CD4-positive, alpha-beta T cell treated with Interleukin-17A for 4 hours (primary cell): Measurements from ENCODE around the gene PDC.
"Not testable (repeated sequence)": the region's sequence is repeated elsewhere in the genome, so short reads cannot be mapped to it uniquely, and the experiment has no call there.

Experiments used
- DNase-seq: peaks from one replicate; pipeline ENCODE4 v3.0.0-alpha.2; 2020; ENCODE audit warnings: mixed read lengths

PDC gene

DNA sequence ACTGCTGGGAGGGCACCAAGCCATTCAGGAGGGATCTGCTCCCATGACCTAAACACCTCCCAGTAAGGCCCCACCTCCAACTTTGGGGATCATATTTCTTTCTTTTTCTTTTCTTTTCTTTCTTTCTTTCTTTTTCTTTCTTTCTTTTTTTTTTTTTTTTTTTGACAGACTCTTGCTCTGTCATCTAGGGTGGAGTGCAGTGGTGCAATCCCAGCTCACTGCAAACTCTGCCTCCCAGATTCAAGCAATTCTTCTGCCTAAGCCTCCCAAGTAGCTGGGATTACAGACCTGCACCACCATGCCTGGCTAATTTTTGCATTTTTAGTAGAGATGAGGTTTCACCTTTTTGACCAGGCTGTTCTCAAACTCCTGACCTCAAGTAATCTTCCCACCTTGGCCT, 4.6 kb upstream of the PDC start:
- not testable (repeated sequence) for DNase-seq

DNA sequence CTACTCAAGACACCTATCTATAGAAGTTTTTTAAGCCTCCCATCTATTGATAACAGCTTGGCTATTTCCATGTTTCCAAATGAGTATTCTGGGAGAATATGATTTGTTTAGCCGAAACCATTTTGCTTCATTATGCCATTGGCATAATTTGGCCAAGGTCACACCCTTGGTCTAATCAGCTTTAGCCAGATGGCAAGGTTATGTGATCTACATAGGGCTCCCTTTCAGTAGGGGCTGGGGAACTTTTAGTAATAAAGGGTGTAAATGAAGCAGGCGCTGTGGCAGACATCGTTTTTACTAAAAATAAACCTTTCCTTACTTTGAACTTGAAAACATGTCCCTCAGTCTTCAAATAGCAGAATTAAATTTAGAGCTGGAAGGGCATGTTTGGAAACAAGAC, 3.0 kb upstream of the PDC start:
- no peak for DNase-seq

DNA sequence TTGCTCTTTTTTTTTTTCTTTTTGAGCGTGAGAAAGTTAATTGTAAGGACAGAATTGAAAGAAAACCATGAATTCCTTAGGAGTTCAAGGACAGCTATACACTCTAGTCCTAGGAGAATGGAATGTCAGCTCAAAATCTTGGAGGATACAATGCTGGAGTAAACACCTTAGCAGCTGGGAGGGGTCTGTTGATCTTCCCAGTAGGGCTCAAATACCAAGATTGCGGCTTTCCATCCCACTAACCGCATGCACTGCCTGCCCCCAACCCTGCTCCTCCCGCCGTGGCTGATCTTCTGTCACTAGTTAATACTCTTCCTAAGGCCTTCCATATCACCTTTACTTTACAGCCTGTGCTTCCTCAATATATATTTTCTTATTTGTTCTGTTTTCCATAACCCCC, 2.6 kb upstream of the PDC start:
- DNase-seq, result no peak

DNA sequence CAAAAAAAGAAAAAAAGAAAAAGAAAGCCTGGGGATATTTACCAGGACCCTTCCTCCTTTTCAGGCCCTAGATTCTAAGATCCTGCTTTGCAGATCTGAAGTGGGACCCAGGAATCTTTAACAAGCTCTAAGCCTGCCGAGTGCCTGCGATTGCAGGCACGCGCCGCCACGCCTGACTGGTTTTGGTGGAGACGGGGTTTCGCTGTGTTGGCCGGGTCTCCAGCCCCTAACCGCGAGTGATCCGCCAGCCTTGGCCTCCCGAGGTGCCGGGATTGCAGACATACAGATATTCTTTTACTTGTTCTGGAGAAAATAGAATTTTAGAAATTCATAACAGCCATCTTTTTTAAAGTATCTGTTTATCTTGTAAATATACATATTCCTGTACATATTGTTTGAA, 1.8 kb downstream of the PDC start:
- DNase-seq, result not testable (repeated sequence)

DNA sequence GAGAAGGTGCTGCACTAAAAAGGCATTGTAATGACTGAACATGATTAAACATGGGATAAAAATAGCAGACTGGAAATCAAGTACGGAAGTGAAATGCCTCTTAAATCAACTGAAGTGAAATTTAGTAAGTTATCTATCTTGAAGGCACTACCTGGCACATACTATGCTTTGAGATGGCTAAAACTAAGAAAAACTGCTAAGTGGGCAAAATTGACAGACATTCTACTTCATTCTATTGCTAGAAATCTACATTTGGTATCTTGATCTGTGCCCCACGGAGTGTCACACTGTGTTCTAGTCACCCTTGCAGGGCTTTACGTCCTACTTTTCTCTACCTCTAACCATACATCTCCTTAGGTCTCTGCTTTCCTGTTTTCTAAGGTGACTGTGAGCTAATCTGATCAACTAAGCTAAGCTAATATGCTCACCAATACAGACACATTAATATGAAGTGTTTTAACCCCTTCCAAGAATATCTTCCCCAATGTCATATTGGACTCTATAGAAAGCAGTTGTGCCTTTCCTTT, 4.1 kb downstream of the PDC start:
- DNase-seq, result no peak

DNA sequence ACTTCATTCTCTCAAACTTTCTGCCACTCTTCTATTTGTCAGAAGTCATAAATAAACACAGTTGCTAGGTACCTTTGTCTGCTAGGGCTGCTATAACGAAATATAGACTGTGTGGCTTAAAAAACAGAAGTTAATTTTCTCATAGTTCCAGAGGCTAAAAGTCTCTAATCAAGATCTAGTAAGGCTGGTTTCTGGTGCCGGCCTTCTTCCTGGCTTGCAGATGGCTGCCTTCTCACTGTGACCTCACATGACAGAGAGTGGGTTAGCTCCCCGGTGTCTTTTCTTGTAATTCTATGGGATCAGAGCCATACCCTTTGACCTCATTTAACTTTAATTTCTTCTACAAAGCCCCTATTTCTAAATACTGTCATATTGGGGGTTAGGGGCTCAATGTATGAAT, 5.9 kb downstream of the PDC start:
- DNase-seq, result no peak

DNA sequence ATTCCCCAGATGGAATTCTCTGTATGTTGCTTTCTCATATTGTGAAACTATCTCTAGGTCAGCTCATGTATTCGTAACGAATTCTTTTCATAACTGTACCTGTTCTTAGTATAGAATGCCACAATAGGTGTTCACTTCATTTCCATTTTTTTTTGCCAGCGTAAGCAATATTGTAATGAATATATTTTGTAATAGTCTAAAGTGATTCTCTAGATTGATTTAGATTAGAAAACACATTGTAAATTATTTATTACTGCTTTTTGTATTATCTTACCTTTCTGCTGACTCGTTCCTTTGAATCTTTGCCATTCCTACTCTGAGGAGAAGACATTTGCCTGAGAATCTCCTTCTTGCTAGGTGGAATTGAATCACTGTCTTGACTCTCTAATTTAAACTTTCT, 14.8 kb downstream of the PDC start:
- DNase-seq, result no peak

- no peak for DNase-seq
Observed at GRCh38 chr1:186443638-186444037, 17.3 kb downstream of the PDC start.

- DNase-seq, result no peak
Observed at GRCh38 chr1:186442651-186443375, 18.1 kb downstream of the PDC start.

GRCh38 chr1:186440584-186440983, 20.3 kb downstream of the PDC start:
- DNase-seq, result no peak

DNA sequence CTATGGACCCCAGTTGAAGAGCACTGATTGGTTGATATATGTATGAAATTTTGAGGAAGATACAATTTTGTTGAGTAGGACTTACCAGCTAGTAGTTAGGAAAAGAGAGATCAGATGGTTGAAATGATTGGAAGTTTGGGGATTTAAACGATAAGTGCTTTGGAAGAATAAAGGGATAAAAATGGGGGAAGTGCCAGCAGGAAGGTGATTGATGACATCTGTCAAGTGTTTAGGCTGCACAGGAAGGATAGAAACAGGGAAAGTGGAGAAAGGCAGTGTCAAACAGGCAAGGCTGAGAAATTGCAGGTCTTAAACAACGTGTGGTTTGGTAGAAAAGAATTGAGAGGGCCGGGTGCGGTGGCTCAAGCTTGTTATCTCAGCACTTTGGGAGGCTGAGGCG, 22.3 kb downstream of the PDC start:
- no peak for DNase-seq

DNA sequence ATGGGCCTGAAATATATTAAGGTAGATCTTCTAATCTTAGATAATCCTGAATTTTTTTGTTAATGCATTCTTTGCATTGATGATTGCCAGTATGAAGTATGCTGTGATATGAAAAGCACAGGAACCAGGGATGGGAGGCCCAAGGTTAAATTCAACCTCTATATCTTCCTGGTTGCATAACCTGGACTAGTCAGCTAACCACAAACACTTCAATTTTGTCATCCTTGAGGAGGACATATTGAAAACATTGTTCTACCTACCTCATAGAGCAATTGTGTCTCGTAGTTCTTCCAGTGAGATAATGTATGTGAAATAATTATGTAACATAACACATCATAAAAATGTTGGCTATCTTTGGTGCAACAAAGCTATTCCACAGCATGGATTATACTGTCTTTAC, 25.6 kb downstream of the PDC start:
- no peak for DNase-seq

DNA sequence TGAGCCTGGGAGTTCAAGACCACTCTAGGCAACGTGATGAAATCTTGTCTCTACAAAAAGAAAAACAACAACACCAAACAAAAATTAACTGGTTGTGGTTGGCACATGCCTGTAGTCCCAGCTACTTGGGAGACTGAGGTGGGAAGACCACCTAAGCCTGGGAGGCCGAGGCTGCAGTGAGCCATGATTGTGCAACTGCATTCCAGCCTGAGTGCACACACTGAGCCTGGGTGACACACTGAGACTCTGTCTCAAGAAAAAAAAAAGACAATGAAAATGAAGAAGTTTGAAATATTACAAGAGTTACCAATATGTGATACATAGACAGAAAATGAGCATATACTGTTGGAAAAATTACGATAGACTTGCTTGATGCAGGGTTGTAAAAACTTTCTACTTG, 31.9 kb downstream of the PDC start:
- no peak for DNase-seq

DNA sequence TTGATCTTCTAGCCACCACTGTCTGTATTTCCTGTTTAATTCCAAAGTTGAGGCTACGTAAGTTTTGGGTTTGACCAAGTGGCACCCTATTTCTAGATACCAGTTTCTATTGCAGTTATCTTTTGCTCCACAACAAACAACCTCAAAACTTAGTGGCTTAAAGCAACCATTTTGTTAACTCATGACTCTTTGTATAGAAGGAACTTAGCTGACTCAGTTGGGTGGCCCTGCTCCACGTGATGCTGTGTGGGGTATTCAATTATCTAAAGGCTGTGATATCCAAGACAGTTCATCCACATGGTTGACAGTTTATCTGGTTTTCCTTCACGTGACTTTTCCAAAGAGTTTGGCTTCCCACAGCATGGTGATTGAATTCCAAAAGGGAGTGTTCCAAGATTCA, 34.8 kb downstream of the PDC start:
- DNase-seq, result no peak

- DNase-seq, result no peak
Observed at GRCh38 chr1:186424539-186424938, 36.4 kb downstream of the PDC start.

- DNase-seq, result no peak
Observed at GRCh38 chr1:186421446-186421845, 39.5 kb downstream of the PDC start.

DNA sequence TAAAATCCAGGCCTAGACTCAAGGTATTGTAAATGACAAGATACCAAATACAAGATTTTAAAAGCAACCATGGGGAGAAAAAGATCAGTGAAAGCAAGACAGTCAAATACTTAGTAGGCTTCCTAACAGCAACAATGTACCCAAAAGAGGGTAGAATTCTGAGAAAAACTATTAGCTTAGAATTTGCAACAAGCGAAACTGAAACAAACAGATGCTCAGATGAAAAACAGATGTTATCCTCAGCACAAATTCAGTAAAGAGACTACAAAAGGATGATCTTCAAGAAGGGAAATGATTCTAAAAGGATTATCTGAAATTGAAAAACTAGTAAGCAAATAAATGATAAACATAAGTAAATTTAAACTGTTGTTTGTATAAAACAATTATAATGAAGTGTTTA, 40.0 kb downstream of the PDC start:
- DNase-seq, result no peak

DNA sequence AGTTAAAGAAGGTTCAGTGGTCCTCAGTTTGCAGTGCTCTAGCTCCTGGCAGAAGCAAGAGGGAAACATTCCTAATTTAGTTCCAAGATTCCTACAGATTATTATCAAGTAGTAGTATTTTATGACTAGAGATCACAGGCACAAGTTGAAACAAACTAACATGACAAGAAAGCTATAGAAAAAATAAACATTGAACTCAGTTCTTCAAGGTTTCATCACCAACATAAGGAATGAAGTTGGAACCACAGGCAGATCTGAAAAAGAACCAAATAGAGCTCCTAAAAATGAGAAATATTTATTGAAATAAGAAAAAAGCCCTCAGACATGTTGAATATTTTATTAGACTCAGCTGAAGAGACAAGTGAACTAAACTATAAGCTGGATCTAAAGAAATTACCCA, 40.6 kb downstream of the PDC start:
- no peak for DNase-seq

DNA sequence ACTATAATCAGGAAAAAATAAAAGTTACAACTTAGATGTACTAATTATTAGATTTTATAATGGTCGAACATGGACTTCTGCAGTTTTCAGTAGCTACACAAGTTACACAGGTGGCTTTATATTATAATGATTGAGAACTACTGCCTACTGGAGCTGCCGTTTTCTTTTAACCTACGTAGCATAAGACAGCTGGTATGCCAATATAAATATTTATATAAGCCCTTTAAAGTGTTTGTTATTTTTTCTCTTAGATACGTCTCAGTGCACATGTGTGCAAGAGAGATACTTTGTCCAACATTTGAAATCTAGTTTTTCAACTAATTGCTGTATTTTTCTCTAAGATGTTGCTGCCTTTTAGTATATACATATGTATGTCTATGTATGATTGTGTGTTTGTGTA, 42.4 kb downstream of the PDC start:
- DNase-seq, result no peak

DNA sequence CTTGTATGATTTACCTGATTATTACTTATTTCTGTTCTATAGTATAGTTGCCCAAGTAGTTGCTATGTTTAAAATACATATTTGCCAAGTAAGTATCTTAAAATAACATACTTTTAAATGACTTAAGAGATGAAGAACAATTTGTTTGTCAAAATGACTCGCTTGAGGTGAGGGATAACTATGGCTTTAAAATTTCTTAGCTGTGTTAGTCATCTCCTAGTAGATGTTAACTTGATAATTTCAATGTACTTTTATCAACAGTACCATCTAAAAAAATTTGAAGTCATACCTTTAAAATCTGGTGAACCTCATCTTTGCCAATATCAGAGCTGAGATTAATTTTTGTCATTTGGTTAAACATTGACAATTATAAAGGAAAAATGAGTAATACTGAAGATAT, 47.6 kb downstream of the PDC start:
- no peak for DNase-seq

- DNase-seq, result no peak
Observed at GRCh38 chr1:186409091-186409490, 51.8 kb downstream of the PDC start.

DNA sequence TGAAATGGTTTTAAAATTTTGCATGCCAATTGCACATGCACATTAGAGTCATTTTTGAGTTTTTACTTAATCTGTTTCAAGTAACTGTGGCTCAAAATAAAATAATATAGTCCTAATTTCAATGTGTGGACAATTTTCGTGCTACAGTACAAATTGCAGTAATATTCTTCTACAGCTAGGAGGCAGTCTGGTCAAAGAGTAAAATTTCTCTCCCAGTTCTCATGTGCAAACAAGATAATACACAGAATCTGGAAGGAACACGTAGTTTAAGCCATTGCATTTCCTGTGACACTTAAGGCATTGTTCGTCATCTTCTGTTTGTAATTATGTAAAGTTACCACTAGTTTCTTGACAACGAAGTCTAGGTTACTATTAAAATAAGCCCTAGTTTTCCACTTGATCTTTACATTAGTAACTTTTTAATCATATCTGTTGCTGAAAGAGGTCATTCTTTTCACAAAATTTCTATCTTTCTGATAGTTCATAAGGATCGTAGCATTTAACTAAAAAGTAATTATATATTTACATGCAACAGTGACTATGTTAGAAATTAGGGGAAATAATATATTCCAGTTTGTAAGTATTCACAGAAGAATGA, 56.4 kb downstream of the PDC start:
- no peak for DNase-seq

GRCh38 chr1:186403632-186404031, 57.3 kb downstream of the PDC start:
- DNase-seq, result no peak

- not testable (repeated sequence) for DNase-seq
Observed at GRCh38 chr1:186401446-186401845, 59.5 kb downstream of the PDC start.
